Left renal pelvis (tissue), 4 donors: ENCODE measurements around the gene APOL3. TPM values are rescaled to one million over a fixed set of nuclear protein-coding genes. Genes with fewer than 3 reads are reported as not detected.
"Not testable (repeated sequence)": the region's sequence is repeated elsewhere in the genome, so short reads cannot be mapped to it uniquely, and the experiment has no call there.

Experiments
- DNase-seq, 4 donors: peaks; one replicate each; pipeline ENCODE4 v3.0.0-alpha.2; 2013; ENCODE audit warnings: low read depth in 4 of 4, low spot score in 3 of 4
- polyA plus RNA-seq, 4 donors: library from polyadenylated mRNA; unstranded; fragments of 120-200 nt; gene quantifications; one replicate each; pipeline ENCODE4 v1.2.1, GENCODE V29; 2013; ENCODE audit not compliant: insufficient read length in 4 of 4

Gene APOL3
- polyA plus RNA-seq, 4 donors, result 13.0 to 16.0 (median 13.6) TPM

GRCh38 chr22:36141481-36141880 is 19.1 kb downstream of the APOL3 start:
- no peak for DNase-seq

- DNase-seq, result not testable (repeated sequence)
Observed at GRCh38 chr22:36138709-36139108, 21.8 kb downstream of the APOL3 start.

- no peak for DNase-seq
Observed at GRCh38 chr22:36136988-36137387, 23.6 kb downstream of the APOL3 start.

GRCh38 chr22:36136475-36136874 is 24.1 kb downstream of the APOL3 start:
- DNase-seq, result no peak

GRCh38 chr22:36135306-36135980 is 25.1 kb downstream of the APOL3 start:
- no peak for DNase-seq

- peak in 1 of 4 donors; percentile 36 for DNase-seq
Observed at GRCh38 chr22:36134182-36134581, 26.4 kb downstream of the APOL3 start.

GRCh38 chr22:36131907-36132306 is 28.6 kb downstream of the APOL3 start:
- no peak for DNase-seq

- DNase-seq, result no peak
Observed at GRCh38 chr22:36129486-36130388, 30.8 kb downstream of the APOL3 start.

GRCh38 chr22:36129071-36129470 is 31.5 kb downstream of the APOL3 start:
- DNase-seq, result no peak

- no peak for DNase-seq
Observed at GRCh38 chr22:36125994-36126531, 34.5 kb downstream of the APOL3 start.

- DNase-seq, result no peak
Observed at GRCh38 chr22:36125434-36125833, 35.1 kb downstream of the APOL3 start.

- DNase-seq, result no peak
Observed at GRCh38 chr22:36124666-36125065, 35.9 kb downstream of the APOL3 start.

- peak; percentile 83 to 90 (median 84) for DNase-seq
Observed at GRCh38 chr22:36123673-36124630, 36.6 kb downstream of the APOL3 start.

- DNase-seq, result not testable (repeated sequence)
Observed at GRCh38 chr22:36120621-36121351, 39.8 kb downstream of the APOL3 start.

- no peak for DNase-seq
Observed at GRCh38 chr22:36117053-36117554, 43.5 kb downstream of the APOL3 start.

GRCh38 chr22:36116127-36116526 is 44.4 kb downstream of the APOL3 start:
- DNase-seq, result no peak

GRCh38 chr22:36113121-36113520 is 47.4 kb downstream of the APOL3 start:
- DNase-seq, result no peak

- DNase-seq, result no peak
Observed at GRCh38 chr22:36111316-36111715, 49.2 kb downstream of the APOL3 start.

GRCh38 chr22:36110306-36110881 is 50.2 kb downstream of the APOL3 start:
- no peak for DNase-seq
